A673 (cell line): ENCODE results near the gene TCTN1. TPM values are rescaled to one million over a fixed set of nuclear protein-coding genes. Genes with fewer than 3 reads are reported as not detected.
A peak's percentile ranks its signal among the peaks of the same experiment; 100 is the strongest.

ENCODE experiments used
- BruUV-seq: library from RNA; stranded (reverse); fragments of 400-500 nt; replicated peaks from 2 replicates; lab custom pipeline; 2021; lab: Mats Ljungman, UMichigan
- CTCF ChIA-PET: fragments of 300-600 bp; sonication (Branson Sonifier 250); formaldehyde crosslinking; loops from one replicate; lab custom pipeline; 2022; ENCODE audit warnings: antibody characterized with exemption; lab: Charles Lee
- POLR2A ChIA-PET: fragments of 300-600 bp; sonication (Branson Sonifier 250); formaldehyde crosslinking; loops from one replicate; lab custom pipeline; 2022; ENCODE audit warnings: antibody characterized with exemption; ENCODE audit not compliant: low non-redundant PET; lab: Charles Lee
- DNase-seq: peaks from one replicate; pipeline ENCODE4 v3.0.0-alpha.2; 2015; ENCODE audit warnings: low spot score
- H3K27ac ChIP-seq: fragments of 200-600 bp; sonication (generic); 2 replicates; pipeline ENCODE4 v1.5.1; 2016; ENCODE audit warnings: mixed run types, low read depth, mild to moderate bottlenecking, mixed read lengths, antibody characterized with exemption, low read length; ENCODE audit not compliant: poor library complexity, severe bottlenecking
- H3K27me3 ChIP-seq: fragments of 200-600 bp; sonication (generic); replicated peaks from 2 replicates; pipeline ENCODE4 v1.6.1; 2017; ENCODE audit warnings: mixed run types, low read depth, mild to moderate bottlenecking, mixed read lengths, antibody characterized with exemption, low read length; ENCODE audit not compliant: insufficient read depth, poor library complexity
- H3K36me3 ChIP-seq: fragments of 200-600 bp; sonication (generic); 2 replicates; pipeline ENCODE4 v1.6.1; 2016; ENCODE audit warnings: mixed run types, mild to moderate bottlenecking, mixed read lengths, antibody characterized with exemption, low read length; ENCODE audit not compliant: insufficient read depth, poor library complexity, severe bottlenecking
- H3K4me1 ChIP-seq: fragments of 200-600 bp; sonication (generic); 2 replicates; pipeline ENCODE4 v1.6.1; 2017; ENCODE audit warnings: mixed run types, mild to moderate bottlenecking, mixed read lengths, antibody characterized with exemption, low read length; ENCODE audit not compliant: insufficient read depth, poor library complexity, severe bottlenecking
- H3K4me3 ChIP-seq: fragments of 200-600 bp; sonication (generic); 2 replicates; pipeline ENCODE4 v1.5.1; 2016; ENCODE audit warnings: low read depth, mixed run types, mild to moderate bottlenecking, mixed read lengths, low read length; ENCODE audit not compliant: poor library complexity, severe bottlenecking
- H3K9me3 ChIP-seq: fragments of 200-600 bp; sonication (generic); 2 replicates; pipeline ENCODE4 v1.6.1; 2016; ENCODE audit warnings: mixed run types, low read depth, mild to moderate bottlenecking, mixed read lengths, antibody characterized with exemption, low read length; ENCODE audit not compliant: poor library complexity, severe bottlenecking
- EZH2 ChIP-seq: fragments of 200-600 bp; sonication (generic); IDR thresholded peaks from 2 replicates; pipeline ENCODE4 v1.6.1; 2017; ENCODE audit warnings: borderline replicate concordance, low read depth, mild to moderate bottlenecking, mixed read lengths, antibody characterized with exemption, low read length; ENCODE audit not compliant: poor library complexity, severe bottlenecking
- intact Hi-C: fragments of 100-400 bp; cut with micrococcal nuclease; formaldehyde crosslinking; loops from one replicate; pipeline ENCODE4 v1.10.0; 2022; ENCODE audit not compliant: unreplicated experiment
- total RNA-seq: library from RNA; stranded (reverse); gene quantifications from 2 replicates; pipeline ENCODE4 v1.2.3, GENCODE V29; 2021
- TF ChIP-seq, protein P1 (sequence below): fragments of 300-800, 200-600 bp; sonication (generic); conservative IDR thresholded peaks from 2 replicates; pipeline ENCODE4 v1.5.1; 2017; ENCODE audit warnings: low read depth, mild to moderate bottlenecking, antibody characterized with exemption, low read length, moderate library complexity, mixed read lengths

Gene TCTN1
- total RNA-seq, 1 experiment from 2014 or later = 38.8 TPM

DNA sequence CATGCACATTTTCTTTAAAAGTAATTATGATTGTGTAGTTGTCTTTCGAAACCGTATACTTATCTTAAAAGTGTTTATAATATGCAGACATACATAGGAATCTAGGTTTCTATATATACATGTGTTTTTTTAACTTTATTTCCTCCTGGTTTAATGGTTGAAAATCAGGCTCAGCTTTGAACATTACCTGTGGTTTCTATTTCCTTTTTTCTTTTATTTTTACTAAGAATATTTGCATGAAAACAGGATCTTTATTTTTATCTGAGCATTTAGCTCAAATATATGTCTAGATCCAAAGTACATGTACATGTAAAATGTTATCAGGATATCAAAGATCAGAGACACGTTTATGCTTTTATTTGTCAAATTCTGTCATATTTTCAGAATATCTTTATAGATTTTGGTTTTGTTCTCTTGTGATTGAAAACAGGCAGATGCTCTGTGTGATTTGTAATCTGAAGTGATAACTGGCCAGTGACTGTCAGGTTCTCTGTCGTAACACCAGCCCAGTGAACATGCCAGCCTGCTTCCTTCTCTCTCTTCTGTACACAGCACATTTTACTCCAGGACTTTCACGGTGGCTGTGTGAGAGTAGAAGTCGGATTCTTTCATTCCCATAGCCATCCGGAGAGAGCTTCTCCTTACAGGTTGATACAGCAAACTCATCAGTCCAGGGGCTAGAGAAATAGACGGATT, 13.7 kb downstream of the TCTN1 start:
- BruUV-seq = no TSS peak
- H3K36me3 ChIP-seq = peaks cover 15% of the 10 kb centered on the region
- intact Hi-C loops = no loop called here
- H3K27ac ChIP-seq = no peak overlapping the region
- ChIA-PET CTCF (interaction anchor here (0.7 kb wide), 1 partner anchor 196 kb away, joined by 3 read pairs; no protein-coding TSS in a partner anchor), POLR2A (no interaction called here)
- TF ChIP-seq, protein P1, sequence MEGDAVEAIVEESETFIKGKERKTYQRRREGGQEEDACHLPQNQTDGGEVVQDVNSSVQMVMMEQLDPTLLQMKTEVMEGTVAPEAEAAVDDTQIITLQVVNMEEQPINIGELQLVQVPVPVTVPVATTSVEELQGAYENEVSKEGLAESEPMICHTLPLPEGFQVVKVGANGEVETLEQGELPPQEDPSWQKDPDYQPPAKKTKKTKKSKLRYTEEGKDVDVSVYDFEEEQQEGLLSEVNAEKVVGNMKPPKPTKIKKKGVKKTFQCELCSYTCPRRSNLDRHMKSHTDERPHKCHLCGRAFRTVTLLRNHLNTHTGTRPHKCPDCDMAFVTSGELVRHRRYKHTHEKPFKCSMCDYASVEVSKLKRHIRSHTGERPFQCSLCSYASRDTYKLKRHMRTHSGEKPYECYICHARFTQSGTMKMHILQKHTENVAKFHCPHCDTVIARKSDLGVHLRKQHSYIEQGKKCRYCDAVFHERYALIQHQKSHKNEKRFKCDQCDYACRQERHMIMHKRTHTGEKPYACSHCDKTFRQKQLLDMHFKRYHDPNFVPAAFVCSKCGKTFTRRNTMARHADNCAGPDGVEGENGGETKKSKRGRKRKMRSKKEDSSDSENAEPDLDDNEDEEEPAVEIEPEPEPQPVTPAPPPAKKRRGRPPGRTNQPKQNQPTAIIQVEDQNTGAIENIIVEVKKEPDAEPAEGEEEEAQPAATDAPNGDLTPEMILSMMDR = no peak
- TF ChIP-seq EZH2 = no peak
- H3K4me3 ChIP-seq = no peak overlapping the region
- no peaks in the 10 kb centered on the region for H3K9me3 ChIP-seq
- H3K4me1 ChIP-seq = no peaks in the 10 kb centered on the region
- no peaks in the 10 kb centered on the region for H3K27me3 ChIP-seq
- no peak for DNase-seq

DNA sequence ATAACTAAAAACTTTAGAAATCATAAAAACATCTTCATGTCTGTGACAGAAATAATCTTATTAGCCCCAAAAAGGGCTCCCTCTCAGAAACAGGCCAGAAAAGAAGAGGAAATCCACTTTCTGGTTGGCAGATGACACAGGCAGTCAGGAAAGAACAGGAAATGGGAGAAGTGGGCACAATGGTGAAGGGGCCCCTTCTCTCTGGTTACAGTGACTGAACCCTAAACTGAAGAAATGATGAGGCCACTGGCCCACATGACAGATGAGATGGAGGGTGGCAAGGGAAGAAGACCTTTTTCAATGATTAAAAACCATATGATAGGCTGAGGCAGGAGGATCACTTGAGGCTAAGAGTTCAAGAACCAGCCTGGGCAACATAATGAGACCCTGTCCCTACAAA, 21.1 kb downstream of the TCTN1 start:
- BruUV-seq = no TSS peak
- Histone ChIP-seq H3K4me1 (peaks cover 30% of the 10 kb centered on the region), H3K27me3 (no peaks in the 10 kb centered on the region), H3K9me3 (no peaks in the 10 kb centered on the region), H3K27ac (peak overlapping the region; percentile 67), H3K4me3 (no peak overlapping the region), H3K36me3 (no peaks in the 10 kb centered on the region)
- intact Hi-C loops = no loop called here
- CTCF ChIA-PET = interaction anchor here (0.6 kb wide), 1 partner anchor 445 kb away, joined by 3 read pairs; no protein-coding TSS in a partner anchor
- POLR2A ChIA-PET = no interaction called here
- TF ChIP-seq EZH2 = no peak
- TF ChIP-seq, protein P1 = no peak
- no peak for DNase-seq

DNA sequence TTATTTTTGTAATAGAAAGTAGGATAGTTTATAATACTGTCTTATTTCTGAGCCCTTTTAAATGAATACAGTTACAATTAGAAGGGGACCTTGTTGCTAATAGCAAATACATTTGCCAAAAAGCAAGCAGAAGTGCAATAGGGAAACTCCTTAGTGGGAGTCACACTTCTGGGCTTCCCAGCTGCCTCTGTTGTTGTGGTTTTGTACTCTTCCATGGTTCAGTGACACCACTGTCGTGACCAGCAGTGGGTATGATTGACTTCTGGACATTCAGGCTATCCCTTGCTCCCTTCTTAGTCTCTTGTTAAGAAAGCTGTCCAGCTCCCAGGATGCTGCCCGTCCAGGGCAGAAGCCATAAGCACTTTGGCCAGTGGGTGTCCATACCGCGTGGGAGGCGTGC, 22.6 kb downstream of the TCTN1 start:
- Histone ChIP-seq H3K36me3 (no peaks in the 10 kb centered on the region), H3K27ac (no peak overlapping the region), H3K4me3 (no peak overlapping the region), H3K9me3 (no peaks in the 10 kb centered on the region), H3K4me1 (peaks cover 43% of the 10 kb centered on the region), H3K27me3 (no peaks in the 10 kb centered on the region)
- POLR2A ChIA-PET = no interaction called here
- no peak for DNase-seq
- BruUV-seq = no TSS peak
- TF ChIP-seq, protein P1 = no peak
- TF ChIP-seq EZH2 = no peak
- CTCF ChIA-PET = no interaction called here
- intact Hi-C loops = no loop called here
